HepG2 (cell line): ENCODE results near the gene KIAA1755. TPM values are rescaled to one million over a fixed set of nuclear protein-coding genes. Genes with fewer than 3 reads are reported as not detected.

Experiments used
- EP300 ChIP-seq, 3 experiments: sonication (generic) in 1 of 3; formaldehyde crosslinking in 1 of 3; IDR thresholded peaks; 2 replicates each; pipeline versions ENCODE4 v1.5.1 to v1.6.1; 2011 to 2020; ENCODE audit warnings: low read depth in 2 of 3, low read length in 2 of 3, borderline replicate concordance in 1 of 3, improper control_type of control experiment in 1 of 3, mild to moderate bottlenecking in 1 of 3, missing genetic modification reagents in 1 of 3, moderate library complexity in 1 of 3
- HCFC1 ChIP-seq: fragments of 150-350 bp; IDR thresholded peaks from 2 replicates; pipeline ENCODE4 v1.6.1; 2014; ENCODE audit warnings: low read depth, low read length
- HES4 ChIP-seq: sonication (generic); formaldehyde crosslinking; IDR thresholded peaks from 2 replicates; pipeline ENCODE4 v1.9.0; 2021; ENCODE audit warnings: mild to moderate bottlenecking, missing genetic modification reagents, borderline replicate concordance
- HNRNPK ChIP-seq: fragments of 200-400 bp; formaldehyde crosslinking; IDR thresholded peaks from 2 replicates; pipeline ENCODE4 v1.6.1; 2018; ENCODE audit warnings: low read length, low read depth, moderate library complexity, mild to moderate bottlenecking; ENCODE audit not compliant: poor library complexity, severe bottlenecking
- NCOA2 ChIP-seq: sonication (generic); formaldehyde crosslinking; IDR thresholded peaks from 2 replicates; pipeline ENCODE4 v1.8.0; 2022; ENCODE audit warnings: inconsistent platforms
- PRDM4 ChIP-seq: sonication (generic); formaldehyde crosslinking; IDR thresholded peaks from 2 replicates; pipeline ENCODE4 v1.9.0; 2021; ENCODE audit warnings: missing genetic modification reagents, borderline replicate concordance
- RNF219 ChIP-seq: sonication (generic); formaldehyde crosslinking; IDR thresholded peaks from 2 replicates; pipeline ENCODE4 v1.5.0; 2020; ENCODE audit warnings: mild to moderate bottlenecking, missing genetic modification reagents
- SMAD1 ChIP-seq: sonication (generic); formaldehyde crosslinking; IDR thresholded peaks from 2 replicates; pipeline ENCODE4 v1.4.0; 2020; ENCODE audit warnings: missing genetic modification reagents, low read depth, mild to moderate bottlenecking, borderline replicate concordance
- SMAD9 ChIP-seq: sonication (generic); formaldehyde crosslinking; IDR thresholded peaks from 2 replicates; pipeline ENCODE4 v1.5.1; 2020; ENCODE audit warnings: mild to moderate bottlenecking, missing genetic modification reagents
- SNAPC5 ChIP-seq: sonication (generic); formaldehyde crosslinking; IDR thresholded peaks from 2 replicates; pipeline ENCODE4 v1.8.1; 2023; ENCODE audit warnings: mild to moderate bottlenecking, missing genetic modification reagents, borderline replicate concordance
- ZMYM3 ChIP-seq: sonication (generic); formaldehyde crosslinking; IDR thresholded peaks from 2 replicates; pipeline ENCODE4 v1.5.1; 2020; ENCODE audit warnings: mild to moderate bottlenecking, missing genetic modification reagents
- ZNF264 ChIP-seq: sonication (generic); formaldehyde crosslinking; IDR thresholded peaks from 2 replicates; pipeline ENCODE4 v1.4.0; 2020; ENCODE audit warnings: missing genetic modification reagents
- ZNF280D ChIP-seq: sonication (generic); formaldehyde crosslinking; IDR thresholded peaks from 2 replicates; pipeline ENCODE4 v1.5.1; 2020; ENCODE audit warnings: mild to moderate bottlenecking, missing genetic modification reagents
- ZNF414 ChIP-seq: sonication (generic); formaldehyde crosslinking; IDR thresholded peaks from 2 replicates; pipeline ENCODE4 v1.5.0; 2020; ENCODE audit warnings: missing genetic modification reagents
- ZNF564 ChIP-seq: sonication (generic); formaldehyde crosslinking; IDR thresholded peaks from 2 replicates; pipeline ENCODE4 v1.8.1; 2023; ENCODE audit warnings: mild to moderate bottlenecking, missing genetic modification reagents
- ZNF607 ChIP-seq: sonication (generic); formaldehyde crosslinking; IDR thresholded peaks from 2 replicates; pipeline ENCODE4 v1.5.1; 2020; ENCODE audit warnings: missing genetic modification reagents, mild to moderate bottlenecking, borderline replicate concordance
- ZNF639 ChIP-seq: conservative IDR thresholded peaks from 2 replicates; pipeline ENCODE4 v1.6.1; 2018; ENCODE audit warnings: missing genetic modification reagents
- polyA plus RNA-seq, 8 experiments: library from polyadenylated mRNA; depleted of rRNA in 3 of 8; stranded (reverse) in 7 of 8; unstranded in 1 of 8; fragments of >200 nt; fragmentation: Illumina TruSeq in 4 of 8; extraction: Trizol in 4 of 8; gene quantifications; 2 replicates each; pipeline versions ENCODE4 v1.2.1 to v1.2.3, GENCODE V29; 2011 to 2016; ENCODE audit warnings: low read depth in 4 of 8, missing spikeins in 1 of 8, mixed read lengths in 1 of 8; ENCODE audit not compliant: insufficient read depth in 1 of 8
- total RNA-seq, 5 experiments: library from RNA; depleted of rRNA; stranded (reverse); fragments of >200 nt; fragmentation: Illumina TruSeq; extraction: Trizol; gene quantifications; 2 replicates each; pipeline ENCODE4 v1.2.3, GENCODE V29; 2016; ENCODE audit warnings: low read depth in 1 of 5

KIAA1755 gene
- total and polyA plus RNA-seq, 2 of the 13 experiments (the other 11 are each of a cell fraction or from before 2014, with no cell fraction given) = 0.04 TPM; not detected in 1

GRCh38 chr20:38173237-38174156 is 87.0 kb downstream of the KIAA1755 start (continued):
- no peak for TF ChIP-seq SMAD9
- TF ChIP-seq EP300 (IDR thresholded peaks at IDR 0.05; ENCODE audit: low read depth in 2 of 2, low read length in 2 of 2) = no peak
- TF ChIP-seq EP300 (CRISPR knock-in tag; IDR thresholded peaks at IDR 0.05; ENCODE audit: borderline replicate concordance) = peak; percentile 53
- TF ChIP-seq ZMYM3 (CRISPR knock-in tag) = peak; percentile 94
- TF ChIP-seq ZNF607 (CRISPR knock-in tag) = no peak
- no peak for TF ChIP-seq NCOA2 (CRISPR knock-in tag)
- no peak for TF ChIP-seq ZNF414 (CRISPR knock-in tag)
- TF ChIP-seq ZNF264 (CRISPR knock-in tag) = no peak
- TF ChIP-seq HCFC1 = no peak
- TF ChIP-seq SMAD1 (CRISPR knock-in tag) = no peak
- no peak for TF ChIP-seq HES4 (CRISPR knock-in tag)
- no peak for TF ChIP-seq HNRNPK
- TF ChIP-seq ZNF564 (CRISPR knock-in tag) = no peak
- TF ChIP-seq ZNF639 = 0 out of 2 replicates have a peak, but pooled peaks have one; percentile 56
- no peak for TF ChIP-seq PRDM4 (CRISPR knock-in tag)
- TF ChIP-seq ZNF280D (CRISPR knock-in tag) = no peak
- no peak for TF ChIP-seq RNF219 (CRISPR knock-in tag)
- no peak for TF ChIP-seq SNAPC5 (CRISPR knock-in tag)
